ENCODE data around the gene FHIT.

- TF ChIP-seq POLR2A (IDR thresholded peaks at IDR 0.05; ENCODE audit: low read depth, low read length): no peak
- no peak for TF ChIP-seq POLR2AphosphoS5 (IDR thresholded peaks at IDR 0.05; ENCODE audit: low read length)
- no peak for TF ChIP-seq SIN3A (IDR thresholded peaks at IDR 0.05; ENCODE audit: low read depth, low read length)
- TF ChIP-seq JUNB (IDR thresholded peaks at IDR 0.05): no peak
- no peak for TF ChIP-seq SPI1 (IDR thresholded peaks at IDR 0.05; ENCODE audit: borderline replicate concordance, insufficient read depth, low read depth, low read length)
- TF ChIP-seq USF1 (IDR thresholded peaks at IDR 0.05; ENCODE audit: borderline replicate concordance, extremely low read length, insufficient read depth, low read depth, low read length): no peak
Observed at GRCh38 chr3:60294181-60294580, 957.1 kb downstream of the FHIT start.
